Endothelial cell (in vitro differentiated cells): ENCODE results near the gene SORCS2. TPM values are rescaled to one million over a fixed set of nuclear protein-coding genes. Genes with fewer than 3 reads are reported as not detected.

Source experiments
- DNase-seq: peaks from one replicate; pipeline ENCODE4 v3.0.0; 2021; ENCODE audit warnings: low spot score
- H3K27ac Mint-ChIP-seq: one replicate; pipeline ENCODE4 v1.8.0; 2021; ENCODE audit warnings: mixed read lengths, inconsistent platforms; ENCODE audit not compliant: unreplicated experiment
- H3K27me3 Mint-ChIP-seq: one replicate; pipeline ENCODE4 v1.8.0; 2021; ENCODE audit warnings: mild to moderate bottlenecking, moderate library complexity, mixed read lengths, inconsistent platforms; ENCODE audit not compliant: unreplicated experiment
- H3K36me3 Mint-ChIP-seq: one replicate; pipeline ENCODE4 v1.8.0; 2021; ENCODE audit warnings: mild to moderate bottlenecking, low read depth, mixed read lengths, inconsistent platforms; ENCODE audit not compliant: unreplicated experiment
- H3K4me1 Mint-ChIP-seq: one replicate; pipeline ENCODE4 v1.8.0; 2021; ENCODE audit warnings: mild to moderate bottlenecking, mixed read lengths, inconsistent platforms; ENCODE audit not compliant: unreplicated experiment
- H3K4me3 Mint-ChIP-seq: one replicate; pipeline ENCODE4 v1.8.0; 2021; ENCODE audit warnings: mild to moderate bottlenecking, mixed read lengths, inconsistent platforms; ENCODE audit not compliant: unreplicated experiment
- H3K9me3 Mint-ChIP-seq: one replicate; pipeline ENCODE4 v1.8.0; 2021; ENCODE audit warnings: mixed read lengths, inconsistent platforms; ENCODE audit not compliant: unreplicated experiment
- CTCF ChIP-seq: fragments of 200-600 bp; sonication (generic); IDR thresholded peaks from one replicate; pipeline ENCODE4 v1.5.0; 2021; ENCODE audit warnings: antibody characterized with exemption; ENCODE audit not compliant: unreplicated experiment
- total RNA-seq: library from RNA; stranded (reverse); fragmentation: NEBNext Ultra II Directional; extraction: Animal tissue kit (Norgen Biotek cat#: 25700); gene quantifications from one replicate; pipeline ENCODE4 v1.2.1, GENCODE V29; 2021; ENCODE audit not compliant: unreplicated experiment

SORCS2 gene
- total RNA-seq, 1 donor from 2014 or later = 1.3 TPM

- H3K27me3 Mint-ChIP-seq = peaks cover 10% of the 10 kb centered on the region
- H3K4me3 Mint-ChIP-seq = no peak overlapping the region
- TF ChIP-seq CTCF = no peak
- no peaks in the 10 kb centered on the region for H3K9me3 Mint-ChIP-seq
- no peaks in the 10 kb centered on the region for H3K4me1 Mint-ChIP-seq
- no peaks in the 10 kb centered on the region for H3K36me3 Mint-ChIP-seq
- DNase-seq = no peak
- H3K27ac Mint-ChIP-seq = no peak overlapping the region
Measured at GRCh38 chr4:7288751-7289523, 96.6 kb downstream of the SORCS2 start.

- peaks cover 10% of the 10 kb centered on the region for H3K27me3 Mint-ChIP-seq
- no peaks in the 10 kb centered on the region for H3K36me3 Mint-ChIP-seq
- H3K9me3 Mint-ChIP-seq = no peaks in the 10 kb centered on the region
- no peak for DNase-seq
- H3K4me3 Mint-ChIP-seq = no peak overlapping the region
- H3K4me1 Mint-ChIP-seq = no peaks in the 10 kb centered on the region
- TF ChIP-seq CTCF = no peak
- no peak overlapping the region for H3K27ac Mint-ChIP-seq
Measured at GRCh38 chr4:7289589-7289988, 97.3 kb downstream of the SORCS2 start.

- no peaks in the 10 kb centered on the region for H3K36me3 Mint-ChIP-seq
- no peak for DNase-seq
- H3K4me1 Mint-ChIP-seq = no peaks in the 10 kb centered on the region
Measured at GRCh38 chr4:7291372-7292114, 99.2 kb downstream of the SORCS2 start.

GRCh38 chr4:7293703-7294102 lies 101.4 kb downstream of the SORCS2 start:
- peaks cover 8% of the 10 kb centered on the region for H3K4me1 Mint-ChIP-seq
- H3K36me3 Mint-ChIP-seq = no peaks in the 10 kb centered on the region
- H3K27me3 Mint-ChIP-seq = peaks cover 9% of the 10 kb centered on the region
- no peak for TF ChIP-seq CTCF
- H3K4me3 Mint-ChIP-seq = no peak overlapping the region
- no peak for DNase-seq
- H3K27ac Mint-ChIP-seq = no peak overlapping the region
- H3K9me3 Mint-ChIP-seq = no peaks in the 10 kb centered on the region

More at GRCh38 chr4:7291372-7292114, 99.2 kb downstream of the SORCS2 start:
- Mint-ChIP-seq H3K27me3 (peaks cover 9% of the 10 kb centered on the region), H3K27ac (no peak overlapping the region), H3K4me3 (no peak overlapping the region), H3K9me3 (no peaks in the 10 kb centered on the region)
- no peak for TF ChIP-seq CTCF
